NB4 (cell line): Measurements from ENCODE around the gene DNAJB14.

Experiments used
- MYC ChIP-seq: IDR thresholded peaks from 2 replicates; pipeline ENCODE4 v1.6.1; 2011; ENCODE audit warnings: low read depth, low read length
- POLR2A ChIP-seq: IDR thresholded peaks from 2 replicates; pipeline ENCODE4 v1.6.1; 2011; ENCODE audit warnings: mild to moderate bottlenecking; ENCODE audit not compliant: insufficient read length; ENCODE audit errors: extremely low read depth
- TF ChIP-seq, protein P1 (sequence below): IDR thresholded peaks from one replicate; pipeline ENCODE4 v1.5.1; 2012; ENCODE audit warnings: low read depth, low read length

GRCh38 chr4:99848591-99849001, 97.8 kb downstream of the DNAJB14 start:
- TF ChIP-seq, protein P1, sequence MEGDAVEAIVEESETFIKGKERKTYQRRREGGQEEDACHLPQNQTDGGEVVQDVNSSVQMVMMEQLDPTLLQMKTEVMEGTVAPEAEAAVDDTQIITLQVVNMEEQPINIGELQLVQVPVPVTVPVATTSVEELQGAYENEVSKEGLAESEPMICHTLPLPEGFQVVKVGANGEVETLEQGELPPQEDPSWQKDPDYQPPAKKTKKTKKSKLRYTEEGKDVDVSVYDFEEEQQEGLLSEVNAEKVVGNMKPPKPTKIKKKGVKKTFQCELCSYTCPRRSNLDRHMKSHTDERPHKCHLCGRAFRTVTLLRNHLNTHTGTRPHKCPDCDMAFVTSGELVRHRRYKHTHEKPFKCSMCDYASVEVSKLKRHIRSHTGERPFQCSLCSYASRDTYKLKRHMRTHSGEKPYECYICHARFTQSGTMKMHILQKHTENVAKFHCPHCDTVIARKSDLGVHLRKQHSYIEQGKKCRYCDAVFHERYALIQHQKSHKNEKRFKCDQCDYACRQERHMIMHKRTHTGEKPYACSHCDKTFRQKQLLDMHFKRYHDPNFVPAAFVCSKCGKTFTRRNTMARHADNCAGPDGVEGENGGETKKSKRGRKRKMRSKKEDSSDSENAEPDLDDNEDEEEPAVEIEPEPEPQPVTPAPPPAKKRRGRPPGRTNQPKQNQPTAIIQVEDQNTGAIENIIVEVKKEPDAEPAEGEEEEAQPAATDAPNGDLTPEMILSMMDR = no peak
- no peak for TF ChIP-seq POLR2A
- no peak for TF ChIP-seq MYC
